Body of pancreas (tissue), 4 donors: ENCODE results near the gene PACRG. TPM values are rescaled to one million over a fixed set of nuclear protein-coding genes. Genes with fewer than 3 reads are reported as not detected.

Experiments
- ATAC-seq: fragments of 150-250 bp; one replicate; pipeline ENCODE4 v1.9.1; 2016
- DNase-seq, 4 donors: peaks; one replicate each; pipeline ENCODE4 v3.0.0-alpha.2; 2019
- H3K27ac ChIP-seq, 4 donors: fragments of 200-600 bp; sonication (generic); 1 replicate in 3 of 4; 2 replicates in 1 of 4; pipeline versions ENCODE4 v1.5.1 to v1.6.1; 2016 to 2019; ENCODE audit warnings: mild to moderate bottlenecking in 1 of 4, mixed read lengths in 1 of 4, moderate library complexity in 1 of 4
- H3K27me3 ChIP-seq, 2 donors: fragments of 200-600 bp; sonication (generic); one replicate each; pipeline ENCODE4 v1.6.0; 2016; ENCODE audit warnings: mild to moderate bottlenecking in 1 of 2
- H3K36me3 ChIP-seq, 2 donors: fragments of 200-600 bp; sonication (generic); replicated peaks in 1 of 2; 2 replicates each; pipeline ENCODE4 v1.5.1; 2016; ENCODE audit warnings: low read depth in 2 of 2; ENCODE audit not compliant: insufficient read depth in 1 of 2
- H3K4me1 ChIP-seq: fragments of 200-600 bp; sonication (generic); one replicate; pipeline ENCODE4 v1.6.0; 2016
- H3K4me3 ChIP-seq, 2 donors: fragments of 200-600 bp; sonication (generic); 1 replicate in 1 of 2; 2 replicates in 1 of 2; pipeline ENCODE4 v1.5.1; 2016 to 2019
- H3K9me3 ChIP-seq, 3 donors: fragments of 200-600 bp; sonication (generic); 1 replicate in 2 of 3; 2 replicates in 1 of 3; pipeline ENCODE4 v1.5.1; 2016
- POLR2A ChIP-seq, 3 donors: fragments of 450-650 bp; IDR thresholded peaks; one replicate each; pipeline ENCODE4 v1.6.1; 2016; ENCODE audit warnings: antibody characterized with exemption in 3 of 3, mild to moderate bottlenecking in 2 of 3
- WGBS, 2 donors: methylation state at CpG; one replicate each; pipeline ENCODE4 v1.1.5; 2017; 5-methylcytosine and 5-hydroxymethylcytosine counted together
- intact Hi-C: fragments of 100-400 bp; cut with DNase I; formaldehyde crosslinking; loops from one replicate; pipeline ENCODE4 v1.15.1; 2023
- total RNA-seq, 2 donors: library from RNA; depleted of rRNA; stranded (reverse); fragments of >200 nt; gene quantifications; one replicate each; pipeline ENCODE4 v1.1.0, GENCODE V29; 2016
- TF ChIP-seq, protein P1 (sequence below), 7 experiments: fragments of 450-650 bp in 4 of 7; fragments of 200-600 bp in 3 of 7; sonication (generic) in 3 of 7; IDR thresholded peaks; one replicate each; pipeline ENCODE4 v1.5.1; 2016 to 2019; ENCODE audit warnings: antibody characterized with exemption in 7 of 7

The PACRG gene
- total RNA-seq, 2 donors from 2014 or later, result 7.8 to 10.9 TPM

DNA sequence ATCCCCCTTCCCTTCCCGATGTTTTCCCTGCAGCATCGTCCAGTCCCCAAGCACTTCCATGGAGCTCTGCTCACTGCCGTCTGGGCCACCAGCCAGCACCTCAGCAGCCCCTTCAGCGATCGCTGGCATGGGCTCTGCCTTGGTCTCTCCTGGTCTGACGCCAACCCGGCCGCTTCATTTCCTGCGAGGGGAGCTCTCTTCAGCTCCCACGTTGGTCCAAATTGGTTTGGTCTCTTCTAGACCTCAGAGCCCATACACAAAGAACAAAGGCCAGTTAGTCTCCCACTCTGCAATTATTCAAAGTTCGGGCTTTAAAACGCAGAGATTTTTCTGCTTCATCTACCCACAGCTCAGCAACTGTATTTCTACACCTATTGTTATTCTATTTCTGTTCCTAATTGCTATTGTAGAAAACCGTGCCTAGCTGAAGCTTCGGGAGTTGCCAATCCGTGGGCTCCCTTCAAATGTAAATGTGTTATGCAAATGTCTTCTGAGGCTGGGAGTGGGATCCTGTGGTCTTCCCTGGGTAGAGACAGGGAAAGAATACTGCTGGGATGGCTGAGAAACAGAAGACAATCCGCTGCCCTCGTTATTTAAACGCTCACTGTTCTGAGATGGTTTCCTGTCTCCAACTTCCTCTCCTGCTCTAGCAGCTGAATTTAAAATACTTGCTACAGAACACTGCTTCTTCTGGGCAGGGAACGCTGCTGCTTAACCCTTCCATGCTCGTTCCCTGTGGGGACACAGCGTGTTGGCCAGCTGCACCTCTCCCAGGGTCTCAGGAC lies 532.5 kb downstream of the PACRG start:
- Histone ChIP-seq H3K27ac (no peak overlapping the region), H3K4me1 (peaks cover 21% of the 10 kb centered on the region), H3K36me3 (no peaks in the 10 kb centered on the region), H3K4me3 (no peak overlapping the region), H3K27me3 (no peaks in the 10 kb centered on the region), H3K9me3 (no peaks in the 10 kb centered on the region)
- no peak for DNase-seq
- intact Hi-C loops, result no loop called here
- ATAC-seq, result no peak
- no peak for TF ChIP-seq POLR2A (IDR thresholded peaks at IDR 0.05)
- TF ChIP-seq, protein P1, sequence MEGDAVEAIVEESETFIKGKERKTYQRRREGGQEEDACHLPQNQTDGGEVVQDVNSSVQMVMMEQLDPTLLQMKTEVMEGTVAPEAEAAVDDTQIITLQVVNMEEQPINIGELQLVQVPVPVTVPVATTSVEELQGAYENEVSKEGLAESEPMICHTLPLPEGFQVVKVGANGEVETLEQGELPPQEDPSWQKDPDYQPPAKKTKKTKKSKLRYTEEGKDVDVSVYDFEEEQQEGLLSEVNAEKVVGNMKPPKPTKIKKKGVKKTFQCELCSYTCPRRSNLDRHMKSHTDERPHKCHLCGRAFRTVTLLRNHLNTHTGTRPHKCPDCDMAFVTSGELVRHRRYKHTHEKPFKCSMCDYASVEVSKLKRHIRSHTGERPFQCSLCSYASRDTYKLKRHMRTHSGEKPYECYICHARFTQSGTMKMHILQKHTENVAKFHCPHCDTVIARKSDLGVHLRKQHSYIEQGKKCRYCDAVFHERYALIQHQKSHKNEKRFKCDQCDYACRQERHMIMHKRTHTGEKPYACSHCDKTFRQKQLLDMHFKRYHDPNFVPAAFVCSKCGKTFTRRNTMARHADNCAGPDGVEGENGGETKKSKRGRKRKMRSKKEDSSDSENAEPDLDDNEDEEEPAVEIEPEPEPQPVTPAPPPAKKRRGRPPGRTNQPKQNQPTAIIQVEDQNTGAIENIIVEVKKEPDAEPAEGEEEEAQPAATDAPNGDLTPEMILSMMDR (IDR thresholded peaks at IDR 0.05), result no peak
- WGBS, 2 donors, result 16 to 50% methylated on average over 21 of the region's 21 CpGs

DNA sequence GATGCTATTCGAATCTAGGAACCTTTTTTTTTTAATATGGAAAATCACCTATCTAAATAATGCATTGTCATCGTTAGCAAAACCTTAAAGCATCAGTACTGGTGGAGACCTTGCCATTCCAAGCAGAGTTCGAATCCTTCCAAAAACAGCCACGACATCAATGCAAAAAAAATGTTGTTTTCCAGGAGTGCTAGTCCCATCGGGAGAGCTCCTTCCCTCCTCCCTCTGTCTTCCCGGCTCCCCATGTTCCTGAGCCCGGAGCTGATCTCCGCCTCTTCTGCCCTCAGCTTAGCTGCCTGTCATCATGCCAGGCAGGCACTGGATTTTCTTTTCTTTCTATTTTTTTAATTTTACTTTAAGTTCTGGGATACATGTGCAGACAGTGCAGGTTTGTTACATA lies 533.1 kb downstream of the PACRG start:
- peaks cover 22% of the 10 kb centered on the region for H3K4me1 ChIP-seq
- ATAC-seq (no peak), DNase-seq (no peak)
- H3K9me3 ChIP-seq, result no peaks in the 10 kb centered on the region
- intact Hi-C loops, result no loop called here
- no peaks in the 10 kb centered on the region for H3K27me3 ChIP-seq
- H3K27ac ChIP-seq, result no peak overlapping the region
- no peak overlapping the region for H3K4me3 ChIP-seq
- no peaks in the 10 kb centered on the region for H3K36me3 ChIP-seq
- 45 to 67% methylated on average over 8 of the region's 8 CpGs for WGBS, 2 donors
- no peak for TF ChIP-seq POLR2A (IDR thresholded peaks at IDR 0.05)
- TF ChIP-seq, protein P1 (IDR thresholded peaks at IDR 0.05), result no peak

DNA sequence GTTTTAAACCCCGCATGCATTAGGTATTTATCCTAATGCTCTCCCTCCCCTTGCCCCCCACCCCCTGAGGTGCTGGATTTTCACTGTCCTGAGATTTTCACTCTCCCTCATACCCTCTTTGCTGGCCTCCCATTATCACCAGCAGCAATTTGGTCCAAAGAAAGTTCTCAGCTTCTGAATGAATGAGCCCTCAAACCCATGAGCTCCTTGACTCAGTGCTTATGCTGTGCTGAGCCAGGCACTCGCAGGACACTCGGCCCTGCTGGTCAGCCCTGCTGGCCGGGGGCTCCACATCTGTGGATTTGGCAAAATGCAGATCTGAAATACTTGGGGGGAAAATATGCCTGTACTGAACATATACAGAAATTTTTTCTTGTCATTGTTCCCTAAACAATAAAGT lies 533.6 kb downstream of the PACRG start:
- intact Hi-C loops, result no loop called here
- 84 to 92% methylated on average over 4 of the region's 4 CpGs for WGBS, 2 donors
- no peaks in the 10 kb centered on the region for H3K36me3 ChIP-seq
- no peak for ATAC-seq
- peaks cover 22% of the 10 kb centered on the region for H3K4me1 ChIP-seq
- H3K27ac ChIP-seq, result no peak overlapping the region
- no peaks in the 10 kb centered on the region for H3K27me3 ChIP-seq
- H3K9me3 ChIP-seq, result no peaks in the 10 kb centered on the region
- H3K4me3 ChIP-seq, result no peak overlapping the region
- no peak for TF ChIP-seq POLR2A (IDR thresholded peaks at IDR 0.05)
- TF ChIP-seq, protein P1 (IDR thresholded peaks at IDR 0.05), result no peak
- DNase-seq, result no peak

DNA sequence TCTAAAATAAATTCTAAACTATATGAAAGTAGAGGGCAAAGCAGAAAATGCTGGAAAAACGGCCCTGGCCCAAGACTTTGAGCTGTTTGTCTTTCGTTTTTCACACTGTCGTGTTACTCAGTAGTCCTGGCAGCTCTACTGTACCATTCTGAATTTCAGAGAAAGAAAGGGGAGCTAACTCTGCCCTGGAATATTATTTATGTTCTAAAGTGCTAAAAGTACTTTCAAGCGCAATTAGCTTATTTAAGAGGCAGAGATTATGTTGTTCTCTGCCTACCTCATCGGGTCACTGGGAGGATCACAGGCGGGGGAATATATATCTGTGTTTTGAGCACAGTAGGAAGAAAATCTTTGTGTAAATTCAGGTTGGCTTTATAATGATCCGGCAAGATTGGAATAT lies 534.3 kb downstream of the PACRG start:
- no peak overlapping the region for H3K27ac ChIP-seq
- ATAC-seq (no peak), DNase-seq (no peak)
- H3K27me3 ChIP-seq, result no peaks in the 10 kb centered on the region
- TF ChIP-seq, protein P1 (IDR thresholded peaks at IDR 0.05), result no peak
- TF ChIP-seq POLR2A (IDR thresholded peaks at IDR 0.05), result no peak
- H3K9me3 ChIP-seq, result no peaks in the 10 kb centered on the region
- intact Hi-C loops, result no loop called here
- H3K36me3 ChIP-seq, result no peaks in the 10 kb centered on the region
- 85 to 86% methylated on average over 7 of the region's 7 CpGs for WGBS, 2 donors
- H3K4me1 ChIP-seq, result peaks cover 22% of the 10 kb centered on the region
- no peak overlapping the region for H3K4me3 ChIP-seq

DNA sequence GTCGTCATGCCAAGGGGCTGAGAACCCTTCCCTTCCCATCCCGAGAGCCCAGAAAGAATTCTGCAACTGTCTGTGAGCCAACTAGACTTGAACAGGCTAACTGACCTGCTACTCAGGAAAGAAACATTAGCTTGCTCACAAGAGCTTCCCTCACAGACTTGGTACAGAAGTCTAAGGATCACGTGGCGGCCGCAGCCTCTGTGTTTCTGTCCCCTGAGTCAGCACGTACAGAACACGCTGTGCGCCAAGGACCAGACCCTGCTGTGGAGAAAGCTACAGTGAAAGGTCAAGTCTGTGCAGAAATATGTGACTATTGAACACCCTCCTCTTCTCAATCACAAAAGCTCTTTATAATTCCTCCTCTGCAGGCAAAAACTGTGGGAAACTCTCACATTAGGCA lies 535.4 kb downstream of the PACRG start:
- TF ChIP-seq, protein P1 (IDR thresholded peaks at IDR 0.05), result no peak
- no peak for TF ChIP-seq POLR2A (IDR thresholded peaks at IDR 0.05)
- no peaks in the 10 kb centered on the region for H3K27me3 ChIP-seq
- H3K4me3 ChIP-seq, result no peak overlapping the region
- no peaks in the 10 kb centered on the region for H3K36me3 ChIP-seq
- WGBS, 2 donors, result 87 to 93% methylated on average over 8 of the region's 8 CpGs
- H3K9me3 ChIP-seq, result no peaks in the 10 kb centered on the region
- H3K4me1 ChIP-seq, result peaks cover 22% of the 10 kb centered on the region
- ATAC-seq (no peak), DNase-seq (peak in 1 of 4 donors; percentile 7)
- no peak overlapping the region for H3K27ac ChIP-seq
- intact Hi-C loops, result no loop called here
